GM21786 (cell line): Measurements from ENCODE around the gene SYNPR.
"Not testable (repeated sequence)": the region's sequence is repeated elsewhere in the genome, so short reads cannot be mapped to it uniquely, and the experiment has no call there.

ENCODE experiments used
- ATAC-seq: cut with Tn5 transposase; IDR thresholded peaks from one replicate; pipeline ENCODE4 v1.9.1; 2021; ENCODE audit not compliant: unreplicated experiment

The SYNPR gene

GRCh38 chr3:63607716-63608115, 329.6 kb downstream of the SYNPR start:
- no peak for ATAC-seq

GRCh38 chr3:63609408-63609807, 331.3 kb downstream of the SYNPR start:
- ATAC-seq, result no peak

- no peak for ATAC-seq
These were observed 331.7 kb downstream of the SYNPR start for GRCh38 chr3:63609834-63610233.

GRCh38 chr3:63611382-63611781, 333.3 kb downstream of the SYNPR start:
- no peak for ATAC-seq

DNA sequence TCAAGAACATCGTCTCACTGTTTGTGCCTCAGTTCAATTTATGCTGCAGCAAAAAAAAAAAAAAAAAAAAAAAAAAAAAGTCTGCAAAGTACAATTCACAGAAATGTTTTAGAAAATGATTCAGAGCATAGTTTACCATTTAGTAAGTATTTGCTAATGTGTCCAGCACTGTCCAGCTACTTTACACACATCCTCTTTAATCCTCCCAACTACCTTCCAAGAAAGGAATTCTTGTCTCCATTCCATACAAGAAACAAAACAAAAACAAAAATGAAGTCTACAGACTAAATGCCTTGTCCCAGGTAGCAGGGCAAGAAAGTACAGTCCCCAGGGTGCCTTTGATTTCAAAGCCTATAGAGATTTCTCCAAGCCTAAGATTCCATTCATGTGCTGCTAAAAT, 335.5 kb downstream of the SYNPR start:
- no peak for ATAC-seq

DNA sequence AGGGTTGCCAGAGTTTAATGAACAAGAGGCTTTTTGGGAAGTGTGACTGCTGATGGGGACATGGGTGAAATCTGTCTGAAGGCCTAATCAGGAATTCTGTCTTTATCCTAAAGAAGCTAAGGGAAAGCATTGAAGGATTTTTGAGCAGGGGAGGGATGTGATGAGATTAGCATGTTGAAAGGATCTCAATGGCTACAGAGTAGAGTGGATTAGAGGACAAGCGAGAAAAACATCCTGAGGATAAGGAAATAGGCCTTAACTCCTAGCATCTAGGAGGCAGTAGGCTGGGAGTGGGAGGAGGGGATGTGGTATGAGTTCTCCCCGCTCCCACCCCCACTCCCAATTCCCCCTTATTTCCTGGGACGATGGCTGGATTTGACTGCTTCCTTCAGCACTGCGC, 339.3 kb downstream of the SYNPR start:
- no peak for ATAC-seq

- ATAC-seq, result no peak
These were observed 346.9 kb downstream of the SYNPR start for GRCh38 chr3:63624941-63625560.

GRCh38 chr3:63631670-63632069, 353.6 kb downstream of the SYNPR start:
- ATAC-seq, result no peak

DNA sequence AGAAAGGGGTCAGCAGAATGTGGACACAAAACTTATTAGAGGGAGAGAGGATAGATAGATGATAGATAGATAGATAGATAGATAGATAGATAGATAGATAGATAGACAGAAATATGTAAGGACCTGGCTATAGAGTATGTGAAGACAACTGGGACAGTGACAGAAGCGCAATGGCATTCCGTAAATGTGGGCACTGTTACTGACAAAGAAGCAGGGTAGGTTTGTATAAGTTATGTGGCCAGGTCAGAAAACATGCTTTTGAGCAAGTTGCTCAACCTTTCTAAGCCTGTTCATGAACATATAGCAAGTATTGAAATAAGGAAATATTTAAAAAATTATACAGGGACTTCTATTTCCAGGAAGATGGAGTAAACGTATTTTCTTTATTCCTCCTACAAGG, 357.1 kb downstream of the SYNPR start:
- no peak for ATAC-seq

- no peak for ATAC-seq
These were observed 361.7 kb downstream of the SYNPR start for GRCh38 chr3:63639806-63640205.

DNA sequence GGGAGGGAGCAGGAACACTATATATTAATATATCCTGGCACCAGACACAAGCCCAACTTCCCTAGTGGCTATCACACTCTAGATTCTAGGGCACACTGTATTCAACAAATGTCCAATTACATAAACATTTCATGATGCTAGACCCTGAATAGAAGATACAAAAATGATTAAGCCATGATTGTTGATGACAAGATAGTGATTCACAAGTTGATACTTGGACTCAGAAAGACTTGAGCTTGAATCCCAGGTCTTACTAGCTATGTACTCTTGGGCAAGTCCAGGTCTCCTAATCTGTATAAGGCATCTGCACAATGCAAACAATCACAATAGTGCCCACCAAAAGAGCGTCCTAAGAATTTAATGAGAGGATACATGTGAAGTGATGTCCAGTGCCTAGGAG, 364.4 kb downstream of the SYNPR start:
- no peak for ATAC-seq

- ATAC-seq, result no peak
These were observed 366.2 kb downstream of the SYNPR start for GRCh38 chr3:63644212-63644797.

DNA sequence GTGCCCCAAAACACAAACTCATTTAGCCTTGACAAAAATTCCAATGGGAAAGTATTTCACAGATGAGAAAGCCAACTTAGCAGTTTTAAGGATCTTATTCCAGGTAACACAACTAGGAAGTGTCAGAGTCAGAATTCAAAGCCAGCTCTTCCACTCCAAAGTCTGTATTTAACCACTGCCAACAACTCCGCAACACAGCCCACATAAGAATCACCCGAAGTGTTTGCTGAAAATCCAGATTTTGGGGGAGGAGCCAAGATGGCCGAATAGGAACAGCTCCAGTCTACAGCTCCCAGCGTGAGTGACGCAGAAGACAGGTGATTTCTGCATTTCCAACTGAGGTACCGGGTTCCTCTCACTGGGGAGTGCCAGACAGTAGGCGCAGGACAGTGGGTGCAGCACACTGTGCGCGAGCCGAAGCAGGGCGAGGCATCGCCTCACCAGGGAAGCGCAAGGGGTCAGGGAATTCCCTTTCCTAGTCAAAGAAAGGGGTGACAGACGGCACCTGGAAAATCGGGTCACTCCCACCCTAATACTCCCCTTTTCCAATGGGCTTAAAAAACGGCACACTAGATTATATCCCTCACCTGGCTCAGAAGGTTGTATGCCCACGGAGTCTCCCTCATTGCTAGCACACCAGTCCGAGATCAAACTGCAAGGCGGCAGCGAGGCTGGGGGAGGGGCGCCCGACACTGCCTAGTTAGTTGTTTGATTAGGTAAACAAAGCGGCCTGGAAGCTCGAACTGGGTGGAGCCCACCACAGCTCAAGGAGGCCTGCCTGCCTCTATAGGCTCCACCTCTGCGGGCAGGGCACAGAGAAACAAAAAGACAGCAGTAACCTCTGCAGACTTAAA, 367.0 kb downstream of the SYNPR start:
- ATAC-seq, result not testable (repeated sequence)

GRCh38 chr3:63652066-63652725, 374.1 kb downstream of the SYNPR start, which contains the start of gene SNTN:
TSS of gene SNTN (plus strand) at chr3:63652675. CDS start at chr3:63652688, 13 bp downstream.
- ATAC-seq, result no peak

GRCh38 chr3:63654211-63654610, 376.1 kb downstream of the SYNPR start:
- no peak for ATAC-seq

DNA sequence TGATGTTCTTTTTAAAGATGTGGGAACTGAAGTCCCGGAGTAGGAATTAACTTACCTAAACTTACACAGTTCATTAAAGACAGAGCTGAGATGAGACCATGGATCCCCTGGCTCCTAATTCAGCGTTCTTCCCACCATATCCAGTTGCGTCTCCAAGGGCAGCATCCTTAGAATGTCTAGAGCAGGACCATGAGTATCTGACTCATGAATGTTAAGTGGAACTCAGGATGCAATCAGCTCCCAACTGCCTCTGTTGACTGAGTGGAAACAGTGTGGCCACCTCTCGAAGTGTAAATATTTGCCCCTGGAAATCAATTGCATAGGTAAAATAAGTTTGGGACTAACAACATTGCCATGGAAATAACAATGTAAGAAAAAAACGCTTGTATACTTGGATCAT, 376.8 kb downstream of the SYNPR start:
- ATAC-seq, result no peak

DNA sequence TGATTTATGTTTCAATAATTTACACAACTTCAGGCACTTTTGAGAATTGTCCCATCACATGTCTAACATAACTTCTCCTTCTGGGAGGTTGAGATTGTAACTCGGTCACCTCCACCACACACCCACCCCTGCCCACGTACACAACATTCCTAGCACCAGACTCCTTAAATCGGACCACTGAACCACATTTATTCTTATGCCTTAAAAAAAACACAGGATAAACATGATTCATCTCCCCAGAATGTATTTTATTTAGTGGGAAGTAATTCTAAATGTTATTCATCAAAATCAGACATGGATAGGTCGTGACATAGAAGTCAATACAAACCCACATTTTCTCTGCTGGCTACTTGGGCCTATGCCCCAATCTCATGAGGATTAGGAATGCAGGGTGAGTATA, 377.4 kb downstream of the SYNPR start:
- ATAC-seq, result no peak

DNA sequence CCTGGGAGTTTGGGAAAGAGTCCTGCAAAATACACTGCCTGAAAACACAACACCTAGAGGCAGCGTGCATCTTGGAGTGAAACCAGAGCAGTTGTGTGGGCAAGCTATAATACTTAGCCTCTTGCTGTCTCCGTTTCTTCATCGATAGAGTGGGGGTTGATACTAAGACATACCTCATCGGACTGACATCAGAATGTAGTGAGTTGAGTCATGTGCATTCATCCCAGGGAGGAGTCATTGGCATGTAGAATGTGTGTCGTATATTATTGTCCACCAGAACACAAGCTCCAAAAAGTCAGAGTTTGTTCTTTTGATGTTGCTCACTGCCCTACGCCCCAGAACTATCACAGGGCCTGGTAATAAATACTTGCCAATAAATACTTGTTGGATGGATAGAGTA, 378.7 kb downstream of the SYNPR start:
- no peak for ATAC-seq

GRCh38 chr3:63661242-63661641, 383.1 kb downstream of the SYNPR start:
- no peak for ATAC-seq

- ATAC-seq, result no peak
These were observed 383.9 kb downstream of the SYNPR start for GRCh38 chr3:63662011-63662410.

GRCh38 chr3:63662500-63662899, 384.4 kb downstream of the SYNPR start:
- ATAC-seq, result no peak
